Astrocyte of the spinal cord (primary cell): ENCODE results near the gene POU2AF3.

ENCODE experiments used
- DNase-seq: peaks from one replicate; pipeline ENCODE4 v3.0.0; 2011; ENCODE audit warnings: low read depth, low spot score
- H3K4me3 ChIP-seq: 2 replicates; pipeline ENCODE4 v1.5.1; 2011; ENCODE audit warnings: low read depth, mild to moderate bottlenecking, low read length, moderate library complexity
- CTCF ChIP-seq: IDR thresholded peaks from 2 replicates; pipeline ENCODE4 v1.5.1; 2012; ENCODE audit warnings: low read depth, mild to moderate bottlenecking, low read length, inconsistent platforms
- in situ Hi-C: cut with HindIII; loops from 2 replicates; pipeline ENCODE4 v1.10.0; 2017; ENCODE audit warnings: low sequenced_read_pairs

The POU2AF3 gene

DNA sequence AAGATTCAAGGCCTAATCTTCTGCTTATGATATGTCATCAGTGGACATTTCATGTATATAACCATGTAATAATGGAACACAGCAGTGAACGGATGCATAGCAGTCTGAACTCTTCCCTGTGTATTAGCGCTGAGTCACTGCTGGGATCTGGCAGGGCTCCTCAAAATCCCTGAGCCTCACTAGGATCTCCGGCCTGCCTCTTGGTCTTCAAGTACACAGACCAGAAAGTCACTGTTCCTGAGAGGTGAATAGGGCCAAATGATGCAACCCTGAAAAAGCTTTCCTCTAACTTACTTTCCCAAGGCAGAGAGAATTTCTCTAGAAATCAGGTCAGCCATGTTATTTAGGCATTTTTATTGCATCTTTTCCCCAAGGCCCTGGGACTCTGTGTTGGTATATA lies 45.7 kb downstream of the POU2AF3 start:
- in situ Hi-C loops = no loop called here
- peak; percentile 53 for DNase-seq
- TF ChIP-seq CTCF = no peak
- no peak overlapping the region for H3K4me3 ChIP-seq

- DNase-seq = no peak
- TF ChIP-seq CTCF = no peak
- in situ Hi-C loops = no loop called here
- no peak overlapping the region for H3K4me3 ChIP-seq
These were observed 48.8 kb downstream of the POU2AF3 start for GRCh38 chr11:111347002-111347722.

DNA sequence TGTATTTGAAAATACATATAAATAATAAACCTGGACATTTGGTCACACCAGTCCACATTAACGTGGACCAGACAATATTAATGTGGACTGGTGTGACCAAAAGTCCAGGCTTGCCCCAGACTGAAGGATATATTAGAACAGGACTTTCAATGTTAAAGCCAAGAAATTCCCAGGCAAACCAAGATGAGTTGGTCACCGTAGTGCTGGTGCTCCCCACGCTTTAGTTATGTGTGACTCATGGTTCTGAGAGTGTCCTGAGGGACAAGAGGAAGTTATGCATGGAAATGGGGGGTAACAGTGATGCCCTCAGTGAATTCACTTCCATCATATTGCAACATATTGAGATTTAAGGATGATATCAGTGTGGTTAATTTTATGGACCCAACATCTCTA lies 49.4 kb downstream of the POU2AF3 start:
- in situ Hi-C loops = no loop called here
- no peak for TF ChIP-seq CTCF
- H3K4me3 ChIP-seq = no peak overlapping the region
- DNase-seq = no peak

GRCh38 chr11:111348147-111348546 lies 49.8 kb downstream of the POU2AF3 start:
- TF ChIP-seq CTCF = no peak
- in situ Hi-C loops = no loop called here
- no peak overlapping the region for H3K4me3 ChIP-seq
- no peak for DNase-seq

DNA sequence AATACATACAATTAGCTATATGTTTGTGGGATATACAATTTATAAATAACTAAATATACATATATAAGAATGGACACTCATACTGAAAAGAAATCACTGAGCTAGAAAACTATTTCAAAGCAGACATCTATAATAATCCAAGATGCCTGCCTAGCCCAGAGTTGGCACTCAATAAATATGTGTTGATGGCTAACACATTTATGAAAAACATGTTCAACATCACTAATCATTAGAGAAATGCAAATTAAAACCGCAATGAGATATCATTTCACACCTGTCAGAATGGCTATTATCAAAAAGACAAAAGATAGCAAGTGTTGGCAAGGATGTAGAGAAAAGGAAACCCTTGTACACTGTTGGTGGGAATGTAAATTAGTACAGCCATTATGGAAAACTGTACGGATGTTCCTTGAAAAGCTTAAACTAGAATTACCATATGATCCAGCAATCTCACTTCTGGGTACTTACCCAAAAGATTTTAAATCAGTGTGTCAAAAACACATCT lies 50.9 kb downstream of the POU2AF3 start:
- H3K4me3 ChIP-seq = no peak overlapping the region
- no peak for TF ChIP-seq CTCF
- DNase-seq = no peak
- in situ Hi-C loops = no loop called here

DNA sequence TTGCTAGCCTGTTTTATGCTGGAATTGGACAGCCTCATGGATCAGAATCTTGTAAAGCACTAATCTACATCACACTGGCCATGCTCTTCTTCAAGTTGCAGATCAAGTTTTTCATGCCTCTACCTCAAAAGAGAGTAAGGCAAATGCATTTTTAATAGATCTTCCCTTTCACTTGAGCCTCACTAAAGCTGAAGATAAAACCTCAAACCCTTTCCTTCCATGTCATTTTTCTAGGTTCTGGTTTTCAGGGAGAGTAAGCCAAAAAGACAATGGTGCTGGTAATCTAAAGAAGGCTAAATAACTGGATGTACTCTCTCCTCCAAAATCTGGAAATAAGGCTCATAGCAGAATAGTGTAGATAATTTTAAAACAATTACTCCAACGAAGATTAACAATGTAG lies 52.5 kb downstream of the POU2AF3 start:
- no peak for DNase-seq
- H3K4me3 ChIP-seq = no peak overlapping the region
- no peak for TF ChIP-seq CTCF
- in situ Hi-C loops = no loop called here
